ENCODE measurements around the gene ZC3H13.

ZC3H13 gene

DNA sequence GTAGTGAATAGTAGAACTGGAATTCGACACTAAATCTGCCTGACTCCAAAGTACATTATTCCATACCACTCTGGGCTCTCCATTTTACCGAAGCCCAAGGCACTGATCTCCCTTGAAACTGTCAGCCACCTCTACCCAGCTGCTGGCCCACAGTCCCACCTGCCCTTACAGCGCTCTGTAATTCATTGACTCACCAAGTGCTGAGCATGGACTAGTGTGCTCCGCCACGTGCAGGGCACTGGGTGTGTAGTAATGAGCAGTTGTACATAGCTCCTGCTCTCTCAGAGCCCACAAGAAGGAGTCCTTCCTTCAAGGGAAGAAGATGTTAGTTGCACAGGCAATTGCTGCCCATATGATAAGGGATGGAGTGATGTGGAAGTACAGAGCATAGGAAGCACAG, 124.4 kb downstream of the ZC3H13 start:
- ChIA-PET POLR2A (no interaction called here), CTCF (no interaction called here)
- DNase-seq (ENCODE audit: extremely low spot score): no peak
- TF ChIP-seq CTCF (IDR thresholded peaks at IDR 0.05; ENCODE audit: control extremely low read depth, extremely low read depth, low read depth, missing control alignments): no peak

DNA sequence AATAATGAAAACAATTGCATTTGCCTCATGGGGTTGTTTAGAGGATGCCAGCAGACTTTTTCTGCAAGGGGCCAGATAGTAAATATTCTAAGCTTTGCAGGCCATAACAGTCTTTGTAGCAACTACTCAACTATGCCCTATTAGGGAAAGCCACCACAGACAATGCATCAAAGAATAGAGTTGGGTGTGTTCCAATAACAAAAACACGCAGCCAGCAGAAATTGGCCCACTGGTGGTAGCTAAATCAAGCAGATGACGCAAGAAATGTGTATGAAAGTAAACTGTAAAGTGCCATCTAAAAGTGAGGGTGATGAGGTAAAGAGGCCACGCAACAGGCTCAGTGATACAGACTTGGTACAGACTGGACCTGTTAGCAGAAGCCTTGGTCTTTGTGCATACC, 125.8 kb downstream of the ZC3H13 start:
- no peak for DNase-seq (ENCODE audit: extremely low spot score)
- CTCF ChIA-PET: interaction anchor here (1.4 kb wide), 1 partner anchor 200 kb away, joined by 4 read pairs; no protein-coding TSS in a partner anchor
- no peak for TF ChIP-seq CTCF (IDR thresholded peaks at IDR 0.05; ENCODE audit: control extremely low read depth, extremely low read depth, low read depth, missing control alignments)
- POLR2A ChIA-PET: no interaction called here

DNA sequence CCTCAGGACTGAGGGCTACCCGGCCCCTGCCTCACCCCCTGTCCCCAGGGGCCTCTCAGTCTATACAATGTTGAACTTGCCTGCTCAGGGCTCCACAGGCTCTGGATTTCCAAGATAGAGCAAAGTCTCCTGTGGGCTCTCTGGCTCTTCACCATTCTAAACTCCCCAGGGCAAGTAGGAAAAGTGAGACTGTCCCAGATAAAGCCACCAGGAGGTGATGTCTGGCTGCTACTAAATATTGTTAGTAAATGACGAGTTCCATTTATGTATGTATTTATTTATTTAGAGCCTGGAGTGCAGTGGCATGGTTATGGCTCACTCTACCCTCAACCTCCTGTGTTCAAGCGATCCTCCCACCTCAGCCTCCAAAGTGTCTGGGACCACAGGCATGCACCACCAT, 127.4 kb downstream of the ZC3H13 start:
- POLR2A ChIA-PET: no interaction called here
- CTCF ChIA-PET: interaction anchor here (1.4 kb wide), 1 partner anchor 201 kb away, joined by 4 read pairs; no protein-coding TSS in a partner anchor
- peak; percentile 18 for TF ChIP-seq CTCF (IDR thresholded peaks at IDR 0.05; ENCODE audit: control extremely low read depth, extremely low read depth, low read depth, missing control alignments)

GRCh38 chr13:45921162-45921736, 131.3 kb downstream of the ZC3H13 start:
- ChIA-PET CTCF (no interaction called here), POLR2A (no interaction called here)
- DNase-seq (ENCODE audit: extremely low spot score): no peak
- TF ChIP-seq CTCF (IDR thresholded peaks at IDR 0.05; ENCODE audit: control extremely low read depth, extremely low read depth, low read depth, missing control alignments): no peak

More for the DNA sequence above, 127.4 kb downstream of the ZC3H13 start:
- DNase-seq (ENCODE audit: extremely low spot score): no peak

DNA sequence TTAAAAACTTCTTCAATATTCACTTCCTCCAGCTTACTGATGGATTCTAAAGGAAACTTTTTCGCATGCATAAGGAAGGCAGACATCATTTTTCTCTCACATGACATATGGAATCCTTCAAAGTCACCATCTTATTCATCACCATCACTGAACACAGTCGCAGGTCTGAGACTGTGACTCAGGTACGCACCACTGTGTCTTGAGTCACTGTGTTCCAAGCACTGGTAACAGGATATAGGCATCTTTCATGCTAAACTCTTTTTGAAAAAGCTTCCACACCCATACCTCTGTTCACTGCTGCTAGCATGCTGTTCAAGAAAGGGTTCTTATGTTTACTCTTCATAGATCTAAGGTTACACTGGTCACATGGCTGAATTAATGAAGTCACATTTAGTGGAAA, 133.9 kb downstream of the ZC3H13 start:
- TF ChIP-seq CTCF (IDR thresholded peaks at IDR 0.05; ENCODE audit: control extremely low read depth, extremely low read depth, low read depth, missing control alignments): no peak
- no peak for DNase-seq (ENCODE audit: extremely low spot score)
- CTCF ChIA-PET: interaction anchor here (0.9 kb wide), 1 partner anchor 8 kb away, joined by 4 read pairs; no protein-coding TSS in a partner anchor
- POLR2A ChIA-PET: no interaction called here

GRCh38 chr13:45917019-45917418, 135.5 kb downstream of the ZC3H13 start:
- ChIA-PET CTCF (interaction anchor here (1.0 to 1.2 kb wide), 2 partner anchors 32 to 209 kb away, joined by 3 read pairs; no protein-coding TSS in a partner anchor), POLR2A (no interaction called here)
- DNase-seq (ENCODE audit: extremely low spot score): no peak
- no peak for TF ChIP-seq CTCF (IDR thresholded peaks at IDR 0.05; ENCODE audit: control extremely low read depth, extremely low read depth, low read depth, missing control alignments)
